ENCODE data around the gene NOS3. TPM values are rescaled to one million over a fixed set of nuclear protein-coding genes. Genes with fewer than 3 reads are reported as not detected.

Gene NOS3
- total RNA-seq, 1 experiment from 2014 or later, result 0.71 TPM

GRCh38 chr7:150986099-150986512 is 4.7 kb upstream of the NOS3 start:
- Mint-ChIP-seq H3K27me3 (ENCODE audit: unreplicated experiment) (peaks cover 68% of the 10 kb centered on the region), H3K4me1 (ENCODE audit: low read depth, unreplicated experiment) (peaks cover 13% of the 10 kb centered on the region), H3K4me3 (ENCODE audit: low read depth, unreplicated experiment) (no peak overlapping the region), H3K27ac (ENCODE audit: unreplicated experiment) (no peak overlapping the region), H3K36me3 (ENCODE audit: insufficient read depth, unreplicated experiment) (peaks cover 13% of the 10 kb centered on the region), H3K9me3 (ENCODE audit: low read depth, unreplicated experiment) (peaks cover 13% of the 10 kb centered on the region)
- intact Hi-C loops (cut with micrococcal nuclease; ENCODE audit: unreplicated experiment), result loop anchor here (5.0 to 10.0 kb wide), 2 partner anchors 89 to 201 kb away; no protein-coding TSS in a partner anchor
- no TSS peak for BruUV-seq (replicated peaks)
- CTCF ChIA-PET, result interaction anchor here (0.6 to 1.2 kb wide), 4 partner anchors 16 to 87 kb away, joined by 3 to 6 read pairs (median 4); no protein-coding TSS in a partner anchor
- DNase-seq, result peak; percentile 74
- TF ChIP-seq CTCF (IDR thresholded peaks at IDR 0.05; ENCODE audit: unreplicated experiment), result peak; percentile 59

- H3K27me3 Mint-ChIP-seq (ENCODE audit: unreplicated experiment), result peaks cover 64% of the 10 kb centered on the region
Measured at GRCh38 chr7:150986556-150986955, 4.3 kb upstream of the NOS3 start.

GRCh38 chr7:150988230-150989226 is 2.3 kb upstream of the NOS3 start:
- TF ChIP-seq CTCF (IDR thresholded peaks at IDR 0.05; ENCODE audit: unreplicated experiment), result peak; percentile 62
- H3K4me3 Mint-ChIP-seq (ENCODE audit: low read depth, unreplicated experiment), result no peak overlapping the region
- peaks cover 25% of the 10 kb centered on the region for H3K4me1 Mint-ChIP-seq (ENCODE audit: low read depth, unreplicated experiment)
- BruUV-seq (replicated peaks), result no TSS peak
- peaks cover 44% of the 10 kb centered on the region for H3K27me3 Mint-ChIP-seq (ENCODE audit: unreplicated experiment)
- no peak for DNase-seq
- intact Hi-C loops (cut with micrococcal nuclease; ENCODE audit: unreplicated experiment), result loop anchor here (5.0 to 10.0 kb wide), 2 partner anchors 91 to 204 kb away; no protein-coding TSS in a partner anchor
- peaks cover 13% of the 10 kb centered on the region for H3K36me3 Mint-ChIP-seq (ENCODE audit: insufficient read depth, unreplicated experiment)
- peaks cover 16% of the 10 kb centered on the region for H3K9me3 Mint-ChIP-seq (ENCODE audit: low read depth, unreplicated experiment)
- H3K27ac Mint-ChIP-seq (ENCODE audit: unreplicated experiment), result no peak overlapping the region
- CTCF ChIA-PET, result no interaction called here

More at GRCh38 chr7:150986556-150986955, 4.3 kb upstream of the NOS3 start:
- H3K4me1 Mint-ChIP-seq (ENCODE audit: low read depth, unreplicated experiment), result peaks cover 17% of the 10 kb centered on the region
- no peak overlapping the region for H3K4me3 Mint-ChIP-seq (ENCODE audit: low read depth, unreplicated experiment)
- no peak for DNase-seq
- no peak overlapping the region for H3K27ac Mint-ChIP-seq (ENCODE audit: unreplicated experiment)
- TF ChIP-seq CTCF (IDR thresholded peaks at IDR 0.05; ENCODE audit: unreplicated experiment), result no peak
- H3K36me3 Mint-ChIP-seq (ENCODE audit: insufficient read depth, unreplicated experiment), result peaks cover 13% of the 10 kb centered on the region
- intact Hi-C loops (cut with micrococcal nuclease; ENCODE audit: unreplicated experiment), result loop anchor here (5.0 to 10.0 kb wide), 2 partner anchors 89 to 202 kb away; no protein-coding TSS in a partner anchor
- BruUV-seq (replicated peaks), result no TSS peak
- CTCF ChIA-PET, result interaction anchor here (0.7 to 1.2 kb wide), 5 partner anchors 10 to 476 kb away, joined by 3 to 6 read pairs (median 4); no protein-coding TSS in a partner anchor
- H3K9me3 Mint-ChIP-seq (ENCODE audit: low read depth, unreplicated experiment), result peaks cover 13% of the 10 kb centered on the region

GRCh38 chr7:150989456-150989855 is 1.4 kb upstream of the NOS3 start:
- CTCF ChIA-PET, result no interaction called here
- intact Hi-C loops (cut with micrococcal nuclease; ENCODE audit: unreplicated experiment), result loop anchor here (5.0 to 10.0 kb wide), 2 partner anchors 92 to 205 kb away; no protein-coding TSS in a partner anchor
- H3K9me3 Mint-ChIP-seq (ENCODE audit: low read depth, unreplicated experiment), result peaks cover 16% of the 10 kb centered on the region
- no peak for TF ChIP-seq CTCF (IDR thresholded peaks at IDR 0.05; ENCODE audit: unreplicated experiment)
- peaks cover 25% of the 10 kb centered on the region for H3K4me1 Mint-ChIP-seq (ENCODE audit: low read depth, unreplicated experiment)
- no peak for DNase-seq
- peaks cover 13% of the 10 kb centered on the region for H3K36me3 Mint-ChIP-seq (ENCODE audit: insufficient read depth, unreplicated experiment)
- peaks cover 37% of the 10 kb centered on the region for H3K27me3 Mint-ChIP-seq (ENCODE audit: unreplicated experiment)
- H3K27ac Mint-ChIP-seq (ENCODE audit: unreplicated experiment), result no peak overlapping the region
- no TSS peak for BruUV-seq (replicated peaks)
- H3K4me3 Mint-ChIP-seq (ENCODE audit: low read depth, unreplicated experiment), result no peak overlapping the region

Data from Calu3 (cell line).